ENCODE data around the gene SCARF1.

DNA sequence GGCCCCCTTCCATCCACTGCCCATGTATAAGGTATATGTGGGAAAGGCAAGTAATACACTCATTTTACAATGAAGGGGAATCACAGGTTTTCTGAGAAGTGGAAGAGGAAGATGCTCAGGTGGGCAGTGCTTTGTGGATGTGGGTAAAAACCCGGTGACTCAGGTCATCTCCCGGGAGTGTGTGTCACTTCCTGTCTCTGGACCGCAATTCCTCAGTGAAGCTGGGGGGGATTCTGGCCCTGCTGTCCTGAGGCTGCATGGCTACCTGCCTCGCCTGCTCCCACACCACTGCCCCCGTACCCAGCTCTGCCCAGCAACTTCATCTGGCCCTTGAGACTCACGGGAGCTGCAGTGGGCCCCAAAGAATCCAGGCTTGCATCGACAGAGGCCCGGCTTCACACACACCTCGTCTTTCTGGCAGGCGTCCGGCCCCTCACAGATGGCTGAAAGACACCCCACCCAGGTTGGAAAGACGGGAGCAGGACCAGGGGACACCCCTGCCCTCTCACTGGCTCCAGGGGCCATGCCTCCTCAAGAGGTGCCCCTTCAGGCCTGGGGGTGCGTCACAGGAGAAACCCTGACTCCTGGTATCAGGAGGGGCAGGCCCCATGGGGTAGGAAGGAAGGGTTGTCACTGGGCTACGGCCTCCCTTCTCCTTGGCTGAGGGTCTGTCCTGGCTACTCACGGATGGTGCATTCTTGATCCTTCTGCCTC is 882 bp downstream of the SCARF1 start:
- TF ChIP-seq, protein P1, sequence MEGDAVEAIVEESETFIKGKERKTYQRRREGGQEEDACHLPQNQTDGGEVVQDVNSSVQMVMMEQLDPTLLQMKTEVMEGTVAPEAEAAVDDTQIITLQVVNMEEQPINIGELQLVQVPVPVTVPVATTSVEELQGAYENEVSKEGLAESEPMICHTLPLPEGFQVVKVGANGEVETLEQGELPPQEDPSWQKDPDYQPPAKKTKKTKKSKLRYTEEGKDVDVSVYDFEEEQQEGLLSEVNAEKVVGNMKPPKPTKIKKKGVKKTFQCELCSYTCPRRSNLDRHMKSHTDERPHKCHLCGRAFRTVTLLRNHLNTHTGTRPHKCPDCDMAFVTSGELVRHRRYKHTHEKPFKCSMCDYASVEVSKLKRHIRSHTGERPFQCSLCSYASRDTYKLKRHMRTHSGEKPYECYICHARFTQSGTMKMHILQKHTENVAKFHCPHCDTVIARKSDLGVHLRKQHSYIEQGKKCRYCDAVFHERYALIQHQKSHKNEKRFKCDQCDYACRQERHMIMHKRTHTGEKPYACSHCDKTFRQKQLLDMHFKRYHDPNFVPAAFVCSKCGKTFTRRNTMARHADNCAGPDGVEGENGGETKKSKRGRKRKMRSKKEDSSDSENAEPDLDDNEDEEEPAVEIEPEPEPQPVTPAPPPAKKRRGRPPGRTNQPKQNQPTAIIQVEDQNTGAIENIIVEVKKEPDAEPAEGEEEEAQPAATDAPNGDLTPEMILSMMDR (conservative IDR thresholded peaks at IDR 0.05), result no peak
- no peak for TF ChIP-seq EZH2 (IDR thresholded peaks at IDR 0.05; ENCODE audit: low read depth)
